ENCODE results near the gene SH3BGRL3.

The SH3BGRL3 gene

DNA sequence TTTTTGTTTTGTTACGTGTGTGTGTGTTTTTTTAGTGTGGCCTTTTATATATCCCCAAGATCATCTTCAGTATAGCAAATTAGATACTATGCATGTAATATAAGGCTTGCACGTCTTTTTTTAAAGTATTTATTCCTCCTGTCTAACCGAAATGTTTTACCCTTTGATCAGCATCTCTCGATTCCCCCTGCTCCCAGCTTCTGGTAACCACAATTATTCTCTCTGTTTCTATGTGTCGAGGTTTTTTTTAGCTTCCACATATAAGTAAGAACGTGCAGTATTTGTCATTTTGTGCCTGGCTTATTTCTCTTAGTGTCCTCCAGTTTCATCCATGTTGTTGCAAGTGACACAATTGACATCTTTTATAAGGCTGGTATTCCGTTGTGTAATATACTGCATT lies 27.2 kb upstream of the SH3BGRL3 start:
- no peak for DNase-seq (ENCODE audit: low spot score)
- TF ChIP-seq, protein P1, sequence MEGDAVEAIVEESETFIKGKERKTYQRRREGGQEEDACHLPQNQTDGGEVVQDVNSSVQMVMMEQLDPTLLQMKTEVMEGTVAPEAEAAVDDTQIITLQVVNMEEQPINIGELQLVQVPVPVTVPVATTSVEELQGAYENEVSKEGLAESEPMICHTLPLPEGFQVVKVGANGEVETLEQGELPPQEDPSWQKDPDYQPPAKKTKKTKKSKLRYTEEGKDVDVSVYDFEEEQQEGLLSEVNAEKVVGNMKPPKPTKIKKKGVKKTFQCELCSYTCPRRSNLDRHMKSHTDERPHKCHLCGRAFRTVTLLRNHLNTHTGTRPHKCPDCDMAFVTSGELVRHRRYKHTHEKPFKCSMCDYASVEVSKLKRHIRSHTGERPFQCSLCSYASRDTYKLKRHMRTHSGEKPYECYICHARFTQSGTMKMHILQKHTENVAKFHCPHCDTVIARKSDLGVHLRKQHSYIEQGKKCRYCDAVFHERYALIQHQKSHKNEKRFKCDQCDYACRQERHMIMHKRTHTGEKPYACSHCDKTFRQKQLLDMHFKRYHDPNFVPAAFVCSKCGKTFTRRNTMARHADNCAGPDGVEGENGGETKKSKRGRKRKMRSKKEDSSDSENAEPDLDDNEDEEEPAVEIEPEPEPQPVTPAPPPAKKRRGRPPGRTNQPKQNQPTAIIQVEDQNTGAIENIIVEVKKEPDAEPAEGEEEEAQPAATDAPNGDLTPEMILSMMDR (IDR thresholded peaks at IDR 0.05; ENCODE audit: extremely low read depth, insufficient read depth, missing control alignments) = no peak
- in situ Hi-C loops (cut with MboI; ENCODE audit: low pct_unique_long_range_greater_than_20kb, low sequenced_read_pairs, unreplicated experiment) = no loop called here

DNA sequence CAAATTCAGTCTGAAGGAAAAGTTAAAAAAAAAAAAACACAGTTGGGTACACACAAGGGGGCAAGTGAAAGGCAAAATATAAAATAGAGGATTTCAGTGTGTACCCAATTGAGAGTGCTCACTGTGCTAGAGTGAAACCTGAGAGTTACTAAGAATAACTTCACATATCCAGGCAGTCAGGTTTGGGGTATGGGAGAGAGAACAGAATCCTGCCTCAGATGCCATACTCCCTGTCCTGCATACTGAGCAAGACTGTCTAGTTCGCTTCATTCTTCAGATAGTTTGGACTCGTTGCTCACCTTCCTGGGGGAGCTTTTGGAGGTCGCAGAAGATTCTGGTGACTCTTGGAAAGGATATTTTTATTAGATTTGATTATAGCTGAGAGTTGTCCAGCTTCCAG lies 25.5 kb upstream of the SH3BGRL3 start:
- TF ChIP-seq, protein P1 (IDR thresholded peaks at IDR 0.05; ENCODE audit: extremely low read depth, insufficient read depth, missing control alignments) = no peak
- in situ Hi-C loops (cut with MboI; ENCODE audit: low pct_unique_long_range_greater_than_20kb, low sequenced_read_pairs, unreplicated experiment) = no loop called here
- no peak for DNase-seq (ENCODE audit: low spot score)

DNA sequence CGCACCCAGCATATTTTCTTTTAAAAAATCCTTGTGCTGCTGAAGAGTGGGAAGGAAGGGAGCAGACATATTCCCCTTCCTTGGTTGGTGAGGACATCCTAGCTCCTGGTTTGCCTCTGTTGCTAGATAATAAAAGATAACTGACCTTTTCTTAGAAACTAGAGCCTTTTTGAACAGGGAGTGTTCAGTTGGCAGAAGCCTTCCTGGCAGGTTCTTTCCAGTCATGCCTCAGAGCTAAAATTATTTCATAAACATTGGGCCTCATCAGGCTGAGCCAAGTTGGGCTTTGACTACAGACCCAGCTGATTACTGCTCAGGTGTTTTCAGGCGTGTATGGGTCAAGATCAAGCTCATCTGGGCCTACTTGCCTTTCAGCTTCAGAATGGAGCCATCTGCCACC lies 22.7 kb upstream of the SH3BGRL3 start:
- in situ Hi-C loops (cut with MboI; ENCODE audit: low pct_unique_long_range_greater_than_20kb, low sequenced_read_pairs, unreplicated experiment) = no loop called here
- no peak for DNase-seq (ENCODE audit: low spot score)
- TF ChIP-seq, protein P1 (IDR thresholded peaks at IDR 0.05; ENCODE audit: extremely low read depth, insufficient read depth, missing control alignments) = no peak

DNA sequence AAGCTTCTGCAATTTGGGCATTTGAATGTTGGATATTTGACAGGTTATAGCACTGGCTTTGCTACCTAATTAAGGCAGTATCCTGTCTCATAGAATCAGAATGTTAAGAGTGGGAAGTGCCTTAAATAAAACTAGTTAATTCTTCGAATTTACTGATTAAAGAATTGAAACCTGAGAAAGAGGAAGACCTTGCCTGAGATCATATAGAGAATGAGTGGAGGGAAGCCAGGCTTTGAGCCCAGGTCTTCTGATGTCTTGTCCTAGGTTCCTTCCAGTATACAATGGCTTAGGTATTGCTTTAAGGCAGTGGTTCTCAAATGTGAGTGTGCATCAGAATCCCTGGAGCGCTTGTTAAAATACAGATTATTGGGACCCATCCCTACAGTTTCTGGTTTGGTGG lies 20.9 kb upstream of the SH3BGRL3 start:
- TF ChIP-seq, protein P1 (IDR thresholded peaks at IDR 0.05; ENCODE audit: extremely low read depth, insufficient read depth, missing control alignments) = no peak
- DNase-seq (ENCODE audit: low spot score) = no peak
- in situ Hi-C loops (cut with MboI; ENCODE audit: low pct_unique_long_range_greater_than_20kb, low sequenced_read_pairs, unreplicated experiment) = no loop called here

DNA sequence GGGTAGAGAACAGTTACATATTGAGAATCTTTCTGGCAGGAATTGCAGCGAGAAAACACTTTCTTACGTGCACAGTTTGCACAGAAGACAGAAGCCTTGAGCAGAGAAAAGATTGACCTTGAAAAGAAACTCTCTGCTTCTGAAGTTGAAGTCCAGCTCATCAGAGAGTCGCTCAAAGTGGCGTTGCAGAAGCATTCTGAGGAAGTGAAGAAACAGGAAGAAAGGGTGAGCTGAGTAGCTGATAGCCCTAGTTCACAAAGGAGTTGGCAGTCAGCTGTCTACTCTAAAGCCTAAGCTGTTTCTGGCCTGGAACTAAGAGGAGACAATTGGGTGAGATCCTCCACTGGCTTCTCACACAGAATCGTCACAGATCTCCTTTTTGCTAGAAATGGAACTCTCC lies 20.3 kb upstream of the SH3BGRL3 start:
- in situ Hi-C loops (cut with MboI; ENCODE audit: low pct_unique_long_range_greater_than_20kb, low sequenced_read_pairs, unreplicated experiment) = no loop called here
- TF ChIP-seq, protein P1 (IDR thresholded peaks at IDR 0.05; ENCODE audit: extremely low read depth, insufficient read depth, missing control alignments) = no peak
- DNase-seq (ENCODE audit: low spot score) = no peak

DNA sequence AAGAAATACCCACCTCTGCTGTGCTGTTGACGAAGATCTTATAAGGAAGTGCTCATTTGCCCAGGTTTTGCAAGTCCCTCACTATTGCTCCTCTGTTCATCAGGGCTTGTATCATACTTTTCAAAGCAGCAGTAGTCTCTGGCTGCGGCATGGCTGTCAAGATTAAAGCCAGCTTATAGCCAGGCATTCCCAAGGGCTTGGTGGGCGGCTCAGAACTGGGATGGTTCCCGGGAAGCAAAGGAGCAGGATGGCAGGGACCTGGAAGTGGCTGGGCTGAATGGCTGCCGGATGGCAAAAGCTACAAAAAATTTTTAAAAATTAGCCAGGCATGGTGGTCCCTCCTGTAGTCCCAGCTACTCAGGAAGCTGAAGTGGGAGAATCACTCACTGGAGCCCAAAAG lies 16.7 kb upstream of the SH3BGRL3 start:
- TF ChIP-seq, protein P1 (IDR thresholded peaks at IDR 0.05; ENCODE audit: extremely low read depth, insufficient read depth, missing control alignments) = no peak
- in situ Hi-C loops (cut with MboI; ENCODE audit: low pct_unique_long_range_greater_than_20kb, low sequenced_read_pairs, unreplicated experiment) = no loop called here
- no peak for DNase-seq (ENCODE audit: low spot score)

DNA sequence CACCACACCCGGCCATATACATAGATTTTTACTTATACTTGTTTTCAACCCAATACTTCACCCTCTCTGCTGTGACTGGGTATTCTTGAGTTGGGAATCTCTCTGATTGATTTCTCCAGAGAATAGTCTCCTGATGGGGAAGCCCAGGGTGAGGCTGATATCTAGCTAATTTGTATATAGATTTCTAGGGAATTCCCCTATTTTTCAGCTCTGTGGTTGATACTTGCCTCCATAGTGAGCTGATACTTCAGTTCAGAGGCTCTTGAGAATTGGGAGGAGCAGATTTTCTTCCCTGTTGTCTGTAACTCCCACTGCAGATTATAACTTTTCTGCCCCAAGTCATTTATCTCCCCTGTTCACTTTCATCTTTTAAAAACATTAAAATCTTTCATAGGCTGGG lies 14.5 kb upstream of the SH3BGRL3 start:
- no peak for DNase-seq (ENCODE audit: low spot score)
- TF ChIP-seq, protein P1 (IDR thresholded peaks at IDR 0.05; ENCODE audit: extremely low read depth, insufficient read depth, missing control alignments) = no peak
- in situ Hi-C loops (cut with MboI; ENCODE audit: low pct_unique_long_range_greater_than_20kb, low sequenced_read_pairs, unreplicated experiment) = no loop called here

Measured in GM13977 (cell line).